HCT116 (cell line): ENCODE results near the gene SPTBN1. TPM values are rescaled to one million over a fixed set of nuclear protein-coding genes. Genes with fewer than 3 reads are reported as not detected.
A peak's percentile ranks its signal among the peaks of the same experiment; 100 is the strongest.

ENCODE experiments used
- ATAC-seq: fragments of 200-7000 bp; cut with Tn5 transposase; 2 replicates; pipeline ENCODE4 v1.9.1; 2020; ENCODE audit warnings: mild to moderate bottlenecking, moderate library complexity
- BruUV-seq: library from RNA; stranded (reverse); fragments of 400-500 nt; replicated peaks from 2 replicates; lab custom pipeline; 2021; lab: Mats Ljungman, UMichigan
- CTCF ChIA-PET: fragments of 300-600 bp; sonication (Branson Sonifier 250); formaldehyde crosslinking; loops from one replicate; lab custom pipeline; 2021; ENCODE audit warnings: antibody characterized with exemption; lab: Charles Lee
- POLR2A ChIA-PET: fragments of 300-600, 350-600 bp; sonication (Branson Sonifier 250); formaldehyde crosslinking; loops from one replicate; lab custom pipeline; 2021; ENCODE audit warnings: antibody characterized with exemption; lab: Charles Lee
- RAD21 ChIA-PET, 2 experiments: fragments of 300-600 bp; sonication (Branson Sonifier 250); formaldehyde crosslinking; loops; one replicate each; lab custom pipeline; 2023; ENCODE audit warnings: low total read pairs in 2 of 2; ENCODE audit not compliant: uncharacterized antibody in 2 of 2, unreplicated experiment in 2 of 2, low non-redundant PET in 1 of 2; lab: Charles Lee
- DNase-seq: peaks from one replicate; pipeline ENCODE4 v3.0.0-alpha.2; 2010; ENCODE audit warnings: low read depth, low spot score
- H2AFZ ChIP-seq: fragments of 200-600 bp; shearing (Covaris generic), sonication (generic); 2 replicates; pipeline ENCODE4 v1.6.1; 2017; ENCODE audit warnings: low read depth, mixed run types, mixed read lengths, antibody characterized with exemption, low read length; ENCODE audit not compliant: poor library complexity, severe bottlenecking
- H3K27ac ChIP-seq: 2 replicates; pipeline ENCODE4 v1.5.1; 2012; ENCODE audit warnings: low read depth, low read length
- H3K27me3 ChIP-seq: fragments of 200-600 bp; sonication (generic); 2 replicates; pipeline ENCODE4 v1.6.1; 2016; ENCODE audit warnings: mixed run types, low read length, mixed read lengths; ENCODE audit not compliant: insufficient read depth
- H3K36me3 ChIP-seq, 2 experiments: fragments of 200-500 bp in 1 of 2; fragments of 200-600 bp in 1 of 2; sonication (Bioruptor generic) in 1 of 2; sonication (generic) in 1 of 2; 2 replicates each; pipeline versions ENCODE4 v1.5.1 to v1.6.1; 2014 to 2016; ENCODE audit warnings: low read length in 2 of 2, inconsistent platforms in 1 of 2, mixed read lengths in 1 of 2, mixed run types in 1 of 2; ENCODE audit not compliant: insufficient read depth in 2 of 2, control insufficient read depth in 1 of 2
- H3K4me1 ChIP-seq, 2 experiments: fragments of 200-600 bp in 1 of 2; sonication (generic) in 1 of 2; 2 replicates each; pipeline versions ENCODE4 v1.5.1 to v1.6.1; 2012 to 2017; ENCODE audit warnings: low read length in 2 of 2, inconsistent platforms in 1 of 2, mild to moderate bottlenecking in 1 of 2, mixed read lengths in 1 of 2, mixed run types in 1 of 2, moderate library complexity in 1 of 2; ENCODE audit not compliant: insufficient read depth in 2 of 2, control insufficient read depth in 1 of 2
- H3K4me2 ChIP-seq: fragments of 200-600 bp; sonication (generic); 2 replicates; pipeline ENCODE4 v1.6.1; 2017; ENCODE audit warnings: mixed run types, low read length, mixed read lengths
- H3K4me3 ChIP-seq, 2 experiments: fragments of 200-600 bp in 1 of 2; sonication (generic) in 1 of 2; replicated peaks in 1 of 2; 2 replicates each; pipeline ENCODE4 v1.5.1; 2011 to 2016; ENCODE audit warnings: low read length in 2 of 2, control low read depth in 1 of 2, low read depth in 1 of 2, mild to moderate bottlenecking in 1 of 2, mixed read lengths in 1 of 2, mixed run types in 1 of 2
- H3K79me2 ChIP-seq: fragments of 200-600 bp; sonication (generic); 2 replicates; pipeline ENCODE4 v1.6.1; 2017; ENCODE audit warnings: mild to moderate bottlenecking, mixed run types, low read length, moderate library complexity, mixed read lengths; ENCODE audit not compliant: insufficient read depth
- H3K9ac ChIP-seq: fragments of 200-600 bp; sonication (generic); 2 replicates; pipeline ENCODE4 v1.6.1; 2016; ENCODE audit warnings: low read length, mixed read lengths
- H3K9me2 ChIP-seq: fragments of 200-600 bp; sonication (generic), shearing (Covaris generic); 2 replicates; pipeline ENCODE4 v1.6.1; 2017; ENCODE audit warnings: mixed run types, mild to moderate bottlenecking, moderate library complexity; ENCODE audit not compliant: insufficient read depth
- H3K9me3 ChIP-seq, 2 experiments: fragments of 200-500 bp in 1 of 2; fragments of 200-600 bp in 1 of 2; sonication (Bioruptor generic) in 1 of 2; sonication (generic) in 1 of 2; 2 replicates each; pipeline ENCODE4 v1.6.1; 2014 to 2017; ENCODE audit warnings: low read length in 2 of 2, mixed read lengths in 2 of 2, inconsistent platforms in 1 of 2, low read depth in 1 of 2, mild to moderate bottlenecking in 1 of 2, mixed run types in 1 of 2, moderate library complexity in 1 of 2; ENCODE audit not compliant: control insufficient read depth in 1 of 2, insufficient read depth in 1 of 2
- H4K20me1 ChIP-seq: fragments of 200-600 bp; sonication (generic), shearing (Covaris generic); 2 replicates; pipeline ENCODE4 v1.6.1; 2017; ENCODE audit warnings: mixed run types, mild to moderate bottlenecking, moderate library complexity; ENCODE audit not compliant: insufficient read depth
- CBX3 ChIP-seq: IDR thresholded peaks from 2 replicates; pipeline ENCODE4 v1.6.1; 2012; ENCODE audit warnings: low read depth
- FOSL1 ChIP-seq: IDR thresholded peaks from 2 replicates; pipeline ENCODE4 v1.6.1; 2012; ENCODE audit warnings: low read depth
- RAD21 ChIP-seq: IDR thresholded peaks from 2 replicates; pipeline ENCODE4 v1.6.1; 2012; ENCODE audit warnings: low read depth, mild to moderate bottlenecking
- intact Hi-C: fragments of 100-400 bp; cut with micrococcal nuclease; formaldehyde crosslinking; loops from 2 replicates; pipeline ENCODE4 v1.10.0; 2022
- total RNA-seq: library from RNA; stranded (reverse); gene quantifications from one replicate; pipeline ENCODE4 v1.2.1, GENCODE V29; 2021; ENCODE audit not compliant: unreplicated experiment
- TF ChIP-seq, protein P1 (sequence below), 3 experiments: fragments of 200-600 bp in 1 of 3; sonication (generic) in 1 of 3; IDR thresholded peaks in 2 of 3; conservative IDR thresholded peaks in 1 of 3; 2 replicates each; pipeline ENCODE4 v1.5.1; 2012 to 2017; ENCODE audit warnings: low read depth in 2 of 3, low read length in 2 of 3, antibody characterized with exemption in 1 of 3, borderline replicate concordance in 1 of 3, control low read depth in 1 of 3, mild to moderate bottlenecking in 1 of 3, mixed read lengths in 1 of 3, mixed run types in 1 of 3, moderate library complexity in 1 of 3; ENCODE audit not compliant: insufficient read depth in 1 of 3

Gene SPTBN1
- total RNA-seq, 1 experiment from 2014 or later, result 84.4 TPM

DNA sequence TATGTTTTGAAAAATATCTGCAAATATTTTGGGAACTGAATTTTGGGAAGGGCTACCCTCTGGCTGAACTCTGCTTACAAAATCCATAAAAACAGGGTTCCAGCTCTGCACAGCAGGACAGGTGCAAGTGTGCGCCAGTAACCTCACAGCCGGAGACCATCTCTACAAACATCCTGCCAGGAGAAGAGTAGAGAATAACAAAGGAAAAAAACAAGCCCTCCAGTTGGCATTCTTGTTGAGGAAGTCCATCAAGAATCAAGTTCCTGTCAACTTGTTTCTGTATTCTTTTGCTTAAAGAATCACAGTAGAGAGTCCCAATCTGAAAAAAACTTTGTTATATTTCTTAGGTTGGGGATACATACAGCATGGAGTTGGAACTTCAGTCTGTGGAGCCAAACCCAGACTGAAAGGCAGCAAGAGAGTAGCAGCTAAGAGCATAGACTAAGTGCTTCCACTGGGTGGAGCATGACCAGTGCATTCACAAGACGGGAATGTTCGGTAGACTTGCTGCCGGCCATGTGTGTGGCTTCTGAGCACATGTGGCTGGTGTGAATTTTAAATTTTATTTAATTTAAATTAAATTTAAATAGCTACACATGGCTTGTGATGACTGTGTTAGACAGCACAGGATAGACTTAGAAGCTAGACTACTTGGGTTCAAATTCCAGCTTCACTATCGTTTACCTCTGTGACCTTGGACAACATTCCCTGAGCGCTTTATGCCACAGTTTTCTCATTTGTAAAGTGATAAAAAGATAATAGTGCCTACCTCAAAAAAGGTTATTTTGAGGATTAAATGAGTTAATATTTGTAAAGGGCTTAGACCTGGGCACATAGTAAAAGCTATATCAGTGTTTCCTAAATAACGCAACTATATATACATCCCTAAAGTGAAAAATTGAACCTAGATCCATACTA, 41.9 kb downstream of the SPTBN1 start:
- Histone ChIP-seq H3K9me3 (no peaks in the 10 kb centered on the region), H3K4me2 (no peak overlapping the region), H3K9me2 (no peaks in the 10 kb centered on the region), H3K4me3 (no peak overlapping the region)
- no peak for DNase-seq
- TF ChIP-seq, protein P1, sequence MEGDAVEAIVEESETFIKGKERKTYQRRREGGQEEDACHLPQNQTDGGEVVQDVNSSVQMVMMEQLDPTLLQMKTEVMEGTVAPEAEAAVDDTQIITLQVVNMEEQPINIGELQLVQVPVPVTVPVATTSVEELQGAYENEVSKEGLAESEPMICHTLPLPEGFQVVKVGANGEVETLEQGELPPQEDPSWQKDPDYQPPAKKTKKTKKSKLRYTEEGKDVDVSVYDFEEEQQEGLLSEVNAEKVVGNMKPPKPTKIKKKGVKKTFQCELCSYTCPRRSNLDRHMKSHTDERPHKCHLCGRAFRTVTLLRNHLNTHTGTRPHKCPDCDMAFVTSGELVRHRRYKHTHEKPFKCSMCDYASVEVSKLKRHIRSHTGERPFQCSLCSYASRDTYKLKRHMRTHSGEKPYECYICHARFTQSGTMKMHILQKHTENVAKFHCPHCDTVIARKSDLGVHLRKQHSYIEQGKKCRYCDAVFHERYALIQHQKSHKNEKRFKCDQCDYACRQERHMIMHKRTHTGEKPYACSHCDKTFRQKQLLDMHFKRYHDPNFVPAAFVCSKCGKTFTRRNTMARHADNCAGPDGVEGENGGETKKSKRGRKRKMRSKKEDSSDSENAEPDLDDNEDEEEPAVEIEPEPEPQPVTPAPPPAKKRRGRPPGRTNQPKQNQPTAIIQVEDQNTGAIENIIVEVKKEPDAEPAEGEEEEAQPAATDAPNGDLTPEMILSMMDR (IDR thresholded peaks at IDR 0.05 in 2 of 3, conservative IDR thresholded peaks at IDR 0.05 in 1 of 3; ENCODE audit: borderline replicate concordance in 1 of 3, insufficient read depth in 1 of 3, low read depth in 2 of 3, low read length in 2 of 3), result peak in 2 of 3 experiments; percentile 30 to 40; a peak in 1 of 6 replicates
- TF ChIP-seq FOSL1, result no peak
- no peak for TF ChIP-seq CBX3
- 0 out of 2 replicates have a peak, but pooled peaks have one; percentile 22 for TF ChIP-seq RAD21
- TF ChIP-seq, all 23 proteins: peak for 2
- no peaks in the 10 kb centered on the region for H3K36me3 ChIP-seq
- H3K9ac ChIP-seq, result no peak overlapping the region
- no TSS peak for BruUV-seq
- intact Hi-C loops, result no loop called here
- H4K20me1 ChIP-seq, result no peaks in the 10 kb centered on the region
- RAD21 ChIA-PET, result no interaction called here
- H3K4me1 ChIP-seq, result peaks cover 4 to 11% of the 10 kb centered on the region in 2 experiments; a peak in 3 of 4 replicates
- CTCF ChIA-PET, result interaction anchor here (0.6 to 1.5 kb wide), 3 partner anchors 11 to 391 kb away, joined by 3 to 8 read pairs (median 4); no protein-coding TSS in a partner anchor
- H3K27ac ChIP-seq, result no peak overlapping the region
- no peaks in the 10 kb centered on the region for H3K27me3 ChIP-seq
- no peaks in the 10 kb centered on the region for H3K79me2 ChIP-seq
- POLR2A ChIA-PET, result interaction anchor here (1.3 kb wide), 1 partner anchor 40 kb away, joined by 3 read pairs; no protein-coding TSS in a partner anchor
- H2AFZ ChIP-seq, result no peak overlapping the region
- peak; percentile 75 for ATAC-seq
